NCI-H2107 (cell line): Measurements from ENCODE around the gene GAN.

Source experiments
- DNase-seq: peaks from one replicate; lab custom pipeline; 2025; lab: John Stamatoyannopoulos, UW

The GAN gene

GRCh38 chr16:81432937-81433557, 118.3 kb downstream of the GAN start:
- DNase-seq = peak; percentile 57

GRCh38 chr16:81435103-81435502, 120.3 kb downstream of the GAN start:
- DNase-seq = no peak

DNA sequence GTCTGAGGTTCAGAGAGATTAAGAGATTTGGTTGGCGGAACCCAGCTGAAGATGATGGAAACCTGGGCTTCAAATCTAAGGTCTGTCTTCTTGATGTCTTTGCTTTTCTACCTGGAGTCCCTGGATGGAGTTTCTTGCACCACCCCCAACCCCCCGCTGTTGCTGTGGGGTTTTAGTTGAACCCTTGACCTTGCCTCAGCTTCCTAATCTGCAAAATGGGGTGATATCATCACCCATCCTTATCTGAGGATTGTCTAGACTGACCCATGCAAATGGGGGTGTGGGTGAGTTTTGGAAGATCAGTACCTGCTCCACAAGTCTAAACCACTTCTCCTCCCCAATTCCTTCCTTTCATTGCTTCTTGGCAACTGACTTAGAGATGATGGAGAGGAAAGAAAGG, 120.8 kb downstream of the GAN start:
- no peak for DNase-seq

DNA sequence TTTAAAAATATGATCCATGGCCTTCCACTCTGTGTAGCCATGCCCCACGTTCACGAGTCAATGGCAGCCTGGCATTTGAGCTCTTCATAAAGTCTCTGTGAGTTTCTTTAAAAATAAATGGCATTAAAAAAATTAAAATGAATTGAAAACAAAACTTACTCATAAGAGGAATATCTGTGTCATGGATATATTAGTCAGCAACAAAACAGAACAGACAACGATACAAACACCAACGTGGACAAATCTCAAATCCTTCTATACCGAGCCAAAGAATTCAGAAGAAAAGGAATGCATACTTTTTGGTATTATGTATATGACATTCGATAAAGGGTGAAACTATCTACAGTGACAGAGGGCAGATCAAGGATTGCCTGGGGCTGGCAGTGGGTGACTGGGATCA, 121.6 kb downstream of the GAN start:
- no peak for DNase-seq

DNA sequence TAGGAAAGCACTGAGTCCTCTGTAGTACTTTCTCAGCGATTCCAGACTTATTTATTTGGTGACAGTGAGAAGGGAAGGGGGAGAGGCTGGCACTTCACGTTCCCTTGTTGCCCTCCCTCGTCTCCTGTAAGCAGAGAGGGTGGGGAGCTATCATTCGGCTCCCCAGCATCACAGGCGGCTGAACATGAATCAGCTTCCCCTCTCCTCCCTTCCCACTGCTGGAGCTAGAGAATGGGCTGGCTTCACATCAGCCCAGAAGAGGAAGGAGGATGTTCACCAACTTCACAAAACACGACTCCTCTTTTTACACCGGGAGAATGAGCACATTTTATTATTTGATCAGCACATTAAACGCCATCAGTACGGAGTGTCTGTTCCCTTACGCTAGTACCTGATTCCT, 123.1 kb downstream of the GAN start:
- no peak for DNase-seq
